Stimulated activated CD4-positive, alpha-beta T cell treated with anti-CD3 and anti-CD28 coated beads, Interleukin-2, amount 100 ng/mL, for 24 hours (primary cell): ENCODE measurements around the gene CYBA.

Experiments used
- DNase-seq, 2 donors: peaks; one replicate each; pipeline ENCODE4 v3.0.0-alpha.2; 2020

The CYBA gene

DNA sequence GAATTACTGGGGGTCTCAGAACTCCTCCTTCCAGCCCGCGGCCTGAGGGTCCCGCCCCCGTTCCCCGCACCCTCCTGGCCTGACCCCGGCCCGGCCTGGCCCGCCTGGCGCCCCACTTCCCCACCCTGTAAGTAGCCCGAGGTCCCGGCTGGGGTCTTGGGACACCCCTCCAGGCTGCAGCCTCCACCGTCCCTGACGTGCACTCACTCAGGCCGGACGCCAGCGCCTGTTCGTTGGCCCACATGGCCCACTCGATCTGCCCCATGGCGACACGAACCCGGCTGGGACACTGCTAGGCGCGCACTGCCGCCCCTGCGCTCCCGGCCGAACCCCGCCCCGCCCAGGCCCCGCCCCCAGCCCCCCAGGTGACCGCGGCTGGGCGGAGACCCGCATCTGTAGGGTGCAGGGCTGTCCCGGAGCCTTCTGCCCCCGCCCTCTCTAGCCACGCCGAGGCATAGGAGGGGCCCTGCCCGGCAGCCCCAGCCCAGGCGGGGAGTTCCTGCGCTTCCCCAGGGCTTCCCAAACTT is at the start of gene CYBA:
Gene CYBA (minus strand): TSS at position 305 of the 527 bp plus-strand sequence. CDS start 40 bp downstream, at position 265.
- peak; percentile 77 to 90 for DNase-seq

DNA sequence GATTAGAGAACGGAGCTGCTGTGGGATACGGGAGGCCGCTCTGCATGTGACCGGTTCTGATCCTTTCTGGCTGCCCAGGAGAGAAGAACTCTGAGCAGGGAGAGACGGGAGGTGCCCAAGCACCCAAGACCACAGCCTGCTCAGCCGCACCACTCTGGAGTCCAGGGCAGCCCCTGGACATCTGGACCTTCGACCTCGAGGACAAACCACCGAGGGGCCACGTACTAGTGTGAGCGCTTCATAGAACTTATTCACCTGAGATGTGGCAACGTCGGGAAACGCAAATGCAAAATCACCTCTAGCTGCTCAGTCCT is 49.4 kb upstream of the CYBA start:
- no peak for DNase-seq

DNA sequence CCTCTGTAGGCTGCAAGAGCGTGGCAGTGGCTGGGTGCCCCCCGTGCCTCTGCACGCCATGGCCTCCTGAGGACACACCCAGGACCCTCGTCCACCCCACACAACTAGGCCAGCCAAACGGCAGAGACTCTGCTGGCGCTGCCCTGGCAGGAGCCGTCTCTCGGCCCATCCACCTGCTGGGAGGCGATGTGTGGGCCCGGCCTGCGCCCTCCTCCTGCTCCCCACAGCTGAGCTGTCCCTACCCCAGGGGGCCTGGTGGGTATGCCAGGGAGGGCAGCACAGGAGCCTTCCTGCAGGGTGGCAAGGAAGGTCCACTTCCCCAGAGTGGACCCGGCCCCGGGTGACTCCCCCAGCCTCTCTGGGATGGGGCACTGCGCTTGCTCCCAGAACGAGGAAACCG is 48.3 kb upstream of the CYBA start:
- no peak for DNase-seq

DNA sequence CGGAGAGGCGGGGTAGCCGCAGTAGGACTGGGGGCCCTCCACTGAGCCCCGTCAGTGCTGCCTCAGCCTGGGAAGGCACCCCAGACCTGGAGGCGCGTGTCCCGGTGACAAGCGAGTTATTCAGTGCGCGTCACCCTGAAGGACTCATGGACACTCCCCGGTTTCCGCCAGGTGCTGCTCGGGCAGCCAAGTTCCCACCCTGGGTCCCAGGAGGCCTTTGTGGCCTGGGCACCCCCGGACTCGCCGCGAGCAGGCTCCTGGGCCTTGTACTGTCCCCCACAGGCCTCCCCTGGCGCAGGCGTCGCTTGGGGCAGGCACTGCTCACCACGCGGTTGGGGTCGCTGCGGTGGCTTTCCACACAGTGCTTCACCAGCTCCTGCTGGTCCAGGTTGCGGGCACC is 47.8 kb upstream of the CYBA start:
- DNase-seq: no peak

DNA sequence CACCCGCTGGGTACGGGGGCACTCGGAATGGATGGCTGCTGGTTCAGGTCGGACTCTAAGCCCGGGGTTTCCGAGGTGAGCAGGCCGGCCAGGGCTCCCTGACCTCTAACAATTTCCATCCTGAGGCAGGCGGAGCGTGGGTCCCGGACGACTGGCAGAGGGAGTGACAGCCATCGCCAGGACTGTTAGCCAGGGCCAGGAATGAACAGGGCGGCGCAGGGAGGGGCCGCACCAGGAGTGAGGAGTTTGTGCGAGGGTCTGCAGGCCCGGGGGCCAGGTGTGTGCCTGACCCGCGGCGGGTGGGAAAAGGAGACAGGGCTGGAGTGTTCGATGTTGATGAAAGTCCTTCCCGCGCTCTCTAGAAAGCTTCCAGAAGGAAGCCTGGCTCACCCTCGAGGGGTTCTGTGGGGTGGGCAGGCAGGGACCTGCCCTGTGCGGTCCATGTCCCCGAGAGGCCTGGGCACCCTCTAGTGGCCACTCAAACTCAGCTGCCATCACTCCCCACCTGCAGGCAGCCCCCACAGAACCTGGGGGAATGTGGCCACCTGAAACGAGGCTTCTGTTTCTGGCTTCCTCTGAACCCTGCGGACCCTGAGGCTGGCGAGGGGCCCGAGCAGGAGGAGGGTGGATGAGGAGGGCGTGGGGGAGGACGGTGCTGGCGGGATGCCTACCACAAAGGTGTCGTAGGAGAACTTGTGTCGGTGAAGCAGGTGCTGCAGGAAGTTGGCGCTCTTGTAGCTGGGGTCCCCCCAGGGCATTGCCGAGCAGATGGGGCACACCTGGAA is 47.2 kb upstream of the CYBA start:
- DNase-seq: no peak

DNA sequence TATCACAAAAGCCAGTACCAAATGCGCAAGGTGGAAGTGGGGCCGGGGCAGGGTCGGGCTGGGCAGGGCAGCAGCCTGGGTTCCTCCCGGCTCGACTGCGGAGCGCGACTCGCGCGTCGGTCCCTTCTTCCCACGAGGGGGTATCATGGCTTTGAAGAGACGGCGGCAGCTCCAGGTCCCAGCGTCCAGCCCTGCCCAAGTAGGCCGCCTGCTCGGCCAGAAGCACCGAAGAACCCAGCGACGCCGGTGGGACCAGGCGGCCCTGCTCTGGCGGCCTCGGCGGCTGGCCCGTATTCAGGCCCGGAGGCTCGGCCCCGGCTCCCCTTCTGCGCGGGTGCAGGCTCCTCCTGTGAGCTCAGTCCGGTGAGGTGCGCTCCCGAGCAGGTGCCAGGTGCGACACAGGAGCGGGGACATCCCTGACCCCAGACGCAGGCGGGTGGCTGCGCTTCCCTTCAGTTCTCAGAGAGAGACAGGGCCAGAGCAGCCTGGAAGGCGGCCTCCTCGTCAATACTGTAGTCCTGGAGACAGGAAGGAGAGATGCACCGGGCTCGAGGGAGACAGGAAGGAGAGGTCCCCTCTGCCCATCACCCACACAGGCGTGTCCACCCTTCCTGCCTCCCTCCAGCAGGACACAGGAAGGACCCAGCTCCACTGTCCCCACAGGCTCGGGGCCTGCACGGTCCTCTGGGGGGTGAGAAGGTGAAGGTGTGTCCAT is 46.4 kb upstream of the CYBA start:
- DNase-seq: no peak

DNA sequence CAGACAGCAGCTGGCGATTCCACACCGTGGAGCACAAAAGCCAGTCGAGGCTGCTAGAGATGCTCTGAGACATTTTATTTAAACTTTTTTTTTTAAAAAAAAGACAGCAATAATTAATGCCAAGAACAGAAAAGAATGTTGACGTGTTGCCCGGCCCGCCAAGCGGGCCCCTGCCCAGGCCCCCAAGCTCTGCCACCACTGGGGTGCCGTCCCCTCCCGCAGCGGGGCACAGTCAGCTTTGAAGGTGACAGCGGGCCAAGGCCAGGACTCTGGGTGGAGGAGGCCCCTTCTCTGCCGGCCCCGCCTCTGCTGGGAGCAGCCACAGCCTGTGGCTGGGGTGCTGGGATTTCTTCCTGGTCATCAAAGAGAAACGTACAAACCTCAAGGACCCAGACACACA is 45.6 kb upstream of the CYBA start:
- DNase-seq: no peak

DNA sequence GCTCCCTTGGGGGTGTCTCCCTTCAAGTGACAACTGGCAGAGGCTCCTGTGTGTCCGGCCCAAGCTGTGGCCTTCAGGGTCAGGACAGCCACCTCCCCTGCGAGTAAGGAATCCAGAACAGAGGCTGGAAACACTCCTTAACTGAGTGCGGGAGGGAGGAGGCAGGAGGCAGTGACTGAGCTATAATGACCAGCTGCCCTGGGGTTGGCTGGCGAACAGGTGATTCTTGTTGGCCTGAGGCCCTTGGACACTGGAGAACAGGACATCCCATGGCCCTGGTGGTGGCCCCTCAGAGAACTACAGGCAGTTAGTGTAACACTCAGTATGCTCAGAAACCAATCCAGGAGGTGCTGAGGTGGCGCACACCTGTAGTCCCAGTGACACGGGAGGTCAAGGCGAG is 44.9 kb upstream of the CYBA start:
- no peak for DNase-seq

DNA sequence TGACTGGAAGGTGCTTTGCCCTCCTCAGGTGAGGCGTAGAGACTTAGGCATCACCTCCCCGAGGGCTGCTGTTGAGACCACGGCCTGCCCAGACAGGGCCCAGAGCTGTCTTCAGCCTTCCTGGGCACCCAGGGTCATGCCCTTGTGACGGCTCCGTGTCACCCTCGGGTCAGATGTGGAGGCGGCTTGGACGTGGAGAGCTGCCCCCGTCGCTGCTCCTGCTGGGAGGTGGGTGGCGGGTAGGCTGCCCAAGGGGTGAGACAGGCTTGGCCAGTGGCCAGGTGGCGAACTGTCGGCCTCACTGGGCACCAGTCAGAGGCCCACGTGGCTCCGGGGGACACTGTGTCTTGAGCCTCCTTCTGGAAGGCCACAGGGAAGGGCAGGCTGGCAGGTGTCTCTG is 44.4 kb upstream of the CYBA start:
- DNase-seq: no peak

DNA sequence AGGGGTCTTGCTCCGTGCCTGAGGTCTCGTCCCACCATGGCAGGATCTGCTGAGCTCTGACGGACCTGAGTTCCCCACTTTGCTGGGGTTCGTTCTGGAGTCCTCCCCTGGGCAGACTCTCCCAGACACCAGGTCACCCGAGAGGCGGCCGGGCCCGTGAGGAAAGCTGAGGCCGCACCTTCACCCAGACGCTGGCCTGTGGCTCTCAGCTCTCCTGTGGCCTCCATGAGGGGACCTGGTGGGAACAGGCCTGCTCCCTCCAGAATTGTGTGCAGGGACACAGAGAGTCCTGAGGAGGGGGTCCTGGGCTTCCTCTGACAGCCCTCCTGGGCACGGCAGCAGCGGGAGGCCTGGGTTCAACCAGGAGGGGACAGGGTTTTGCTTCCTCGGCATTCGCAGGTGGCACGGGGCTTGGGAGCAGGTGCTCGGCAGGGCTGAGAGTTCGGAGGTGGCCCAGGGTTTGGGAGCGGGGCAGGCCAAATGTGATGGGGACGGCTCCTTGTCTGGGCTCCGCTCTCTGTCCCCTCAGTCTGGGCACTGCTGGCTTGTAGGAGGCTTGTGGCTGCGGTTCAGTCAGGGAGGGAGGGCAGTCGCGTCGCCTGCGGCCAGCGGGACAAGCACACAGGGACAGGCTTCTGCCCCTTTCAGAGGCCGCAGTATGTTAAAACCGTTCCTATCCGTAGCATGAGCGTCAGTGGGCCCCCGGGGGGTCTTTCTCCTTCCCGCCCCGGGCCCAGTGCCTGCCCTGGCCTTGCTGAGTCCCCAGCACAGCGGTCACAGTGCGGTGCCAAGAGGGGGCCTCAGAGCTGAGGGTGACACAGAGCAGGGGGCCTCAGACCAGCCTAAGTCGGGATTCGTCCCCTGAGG is 43.6 kb upstream of the CYBA start:
- DNase-seq: no peak

DNA sequence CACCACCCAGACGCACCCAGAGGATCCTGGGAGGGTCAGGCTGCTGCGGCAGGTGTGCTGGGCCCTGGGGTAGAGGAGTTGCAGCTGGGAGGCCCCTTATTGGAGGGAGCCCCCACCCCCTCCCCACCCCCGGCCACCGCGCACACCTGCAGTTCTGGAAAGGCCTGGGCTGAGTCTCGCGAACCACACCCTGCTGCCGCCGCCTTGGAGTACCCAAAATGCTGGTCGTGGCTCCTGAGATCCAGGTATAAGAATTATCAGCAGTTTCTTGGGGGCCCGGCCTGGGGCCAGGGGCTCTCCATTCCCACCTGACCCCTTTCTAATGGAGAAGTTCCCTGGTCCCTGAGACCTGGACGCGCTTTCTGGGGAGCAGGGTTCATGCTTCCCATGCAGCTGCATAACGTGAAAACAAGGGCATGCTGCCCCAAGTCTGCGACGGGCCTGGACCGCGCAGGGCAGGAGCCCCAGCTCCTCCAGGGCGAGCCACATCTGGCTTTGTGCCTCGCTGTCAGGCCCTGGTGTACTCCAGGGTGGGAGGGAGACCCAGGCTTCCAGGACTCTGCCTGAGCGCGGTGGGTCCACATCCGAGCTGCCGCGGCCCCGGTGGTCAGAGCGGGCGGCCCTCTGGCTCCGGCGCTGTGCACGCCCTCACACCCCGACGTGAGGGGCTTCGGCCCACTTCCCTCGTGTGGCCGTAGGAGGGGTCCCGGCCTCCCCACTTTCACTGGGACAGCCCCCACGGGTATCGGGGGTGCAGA is 42.7 kb upstream of the CYBA start:
- no peak for DNase-seq

DNA sequence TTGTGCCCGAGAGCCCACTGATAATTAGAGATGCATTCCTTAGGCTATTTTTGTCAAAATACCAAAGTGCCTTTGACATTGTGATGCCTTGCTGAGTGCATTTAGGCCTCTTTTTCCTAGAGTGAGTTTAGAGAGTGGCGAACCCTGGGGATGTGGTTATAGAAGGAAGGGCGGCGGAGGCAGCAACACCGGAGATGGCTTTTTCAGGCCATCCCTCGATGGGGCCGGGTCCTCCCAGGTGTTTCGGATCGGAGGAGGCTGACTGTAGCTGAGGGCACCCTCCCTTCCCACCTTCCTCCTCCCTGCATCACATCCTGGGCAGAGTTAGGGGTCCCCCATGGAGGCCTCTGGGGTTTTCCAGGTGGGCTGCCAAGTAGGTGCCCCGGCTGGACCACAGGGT is 42.0 kb upstream of the CYBA start:
- no peak for DNase-seq

DNA sequence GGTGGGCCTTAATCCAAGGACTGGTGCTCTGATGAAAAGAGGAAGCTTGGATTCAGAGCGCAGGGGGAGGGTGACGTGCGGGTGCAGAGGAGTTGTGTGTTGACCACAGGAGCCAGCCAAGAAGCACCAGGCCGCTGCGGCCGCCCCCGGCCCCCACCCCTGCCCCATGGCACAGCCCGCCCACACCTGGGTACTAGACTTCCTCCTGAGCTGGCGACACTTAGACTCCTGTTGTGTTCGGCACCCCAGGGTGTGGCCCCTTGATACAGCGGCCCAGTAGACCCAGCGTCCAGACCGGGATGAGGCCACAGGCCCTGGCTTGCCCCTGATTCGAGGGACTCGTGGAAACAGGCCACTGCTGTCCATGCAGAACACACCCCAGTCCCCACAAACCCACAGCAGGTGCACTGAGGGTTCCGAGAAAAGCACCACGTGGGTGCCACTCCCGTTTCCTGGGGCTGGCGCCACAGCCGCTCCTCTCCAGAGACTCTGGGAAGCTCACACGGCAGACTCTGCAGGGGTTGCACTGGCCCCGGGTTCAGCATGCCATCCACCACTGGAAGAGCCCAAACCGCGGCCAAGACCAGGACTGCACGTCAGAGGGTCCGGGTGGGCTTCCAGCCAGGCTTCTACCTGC is 41.2 kb upstream of the CYBA start:
- peak in 1 of 2 donors; percentile 40 for DNase-seq

DNA sequence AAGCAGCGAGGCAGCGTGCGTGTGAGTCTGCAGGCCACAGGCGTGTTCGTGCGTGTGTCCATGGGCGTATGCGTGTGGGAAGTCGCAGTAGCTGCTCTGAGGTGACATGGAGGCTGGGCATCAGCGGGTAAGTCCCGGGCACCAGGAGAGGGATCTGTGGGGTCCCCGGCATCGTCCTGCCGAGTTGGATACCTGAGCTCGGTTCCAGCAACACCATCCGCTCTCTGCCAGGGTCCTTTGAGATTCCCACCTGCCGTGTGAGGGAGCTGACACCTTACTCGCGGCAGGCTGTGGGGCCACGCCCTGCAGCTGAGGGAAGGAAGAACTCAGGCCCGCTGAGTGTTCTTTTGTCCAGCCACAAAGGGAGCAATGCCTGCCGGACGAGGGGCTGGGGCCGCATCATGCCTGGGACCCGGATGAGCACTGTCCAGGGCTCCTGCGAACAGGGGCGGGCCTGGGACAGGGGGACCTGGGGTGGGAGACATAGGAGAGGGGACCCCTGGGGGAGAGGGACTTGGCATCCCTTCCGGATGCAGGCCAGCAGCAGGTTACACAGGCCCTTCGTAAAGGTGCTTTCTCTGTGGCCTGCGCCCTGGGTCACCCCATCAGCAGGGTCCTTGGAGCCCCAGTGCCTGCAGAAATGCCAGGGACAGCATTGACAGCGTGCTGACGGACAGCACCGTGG is 40.4 kb upstream of the CYBA start:
- DNase-seq: no peak

DNA sequence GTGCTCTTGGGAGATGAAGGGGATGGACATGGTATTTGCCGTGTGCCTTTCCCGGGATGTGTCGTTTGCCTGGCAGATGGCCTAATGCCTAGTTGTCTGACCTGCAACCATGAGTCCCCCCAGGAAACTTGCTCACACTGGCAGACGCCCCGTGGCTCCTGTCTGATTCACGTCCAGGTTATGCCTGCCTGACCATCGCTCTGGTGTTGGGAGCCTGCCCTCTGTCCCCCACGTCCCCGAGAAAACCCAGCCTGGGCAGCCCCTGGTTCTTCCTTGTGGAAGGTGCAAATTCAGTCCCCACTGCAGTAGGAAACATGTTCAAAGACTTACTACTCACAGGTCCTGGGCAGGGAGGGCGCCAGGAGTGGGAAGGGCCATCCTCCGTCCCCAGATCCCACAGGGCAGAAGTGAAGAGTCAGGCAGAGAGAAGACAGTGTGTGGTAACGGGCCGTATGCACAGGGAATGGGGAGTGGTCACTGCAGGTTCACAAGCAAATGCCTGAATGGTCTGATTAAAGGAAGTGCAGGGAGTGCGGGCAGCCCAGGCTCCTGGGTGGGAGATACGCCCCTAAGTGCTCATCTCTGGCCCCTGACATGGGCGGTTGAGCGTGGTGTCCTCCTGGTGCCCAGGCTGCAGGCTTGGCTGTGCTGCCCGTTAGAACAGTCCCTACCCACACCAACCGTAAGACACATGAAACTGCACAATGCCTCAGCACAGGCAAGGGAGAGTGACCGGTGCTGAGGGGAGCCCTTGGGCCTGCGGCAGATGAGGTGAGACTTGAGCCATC is 39.7 kb upstream of the CYBA start:
- DNase-seq: no peak

DNA sequence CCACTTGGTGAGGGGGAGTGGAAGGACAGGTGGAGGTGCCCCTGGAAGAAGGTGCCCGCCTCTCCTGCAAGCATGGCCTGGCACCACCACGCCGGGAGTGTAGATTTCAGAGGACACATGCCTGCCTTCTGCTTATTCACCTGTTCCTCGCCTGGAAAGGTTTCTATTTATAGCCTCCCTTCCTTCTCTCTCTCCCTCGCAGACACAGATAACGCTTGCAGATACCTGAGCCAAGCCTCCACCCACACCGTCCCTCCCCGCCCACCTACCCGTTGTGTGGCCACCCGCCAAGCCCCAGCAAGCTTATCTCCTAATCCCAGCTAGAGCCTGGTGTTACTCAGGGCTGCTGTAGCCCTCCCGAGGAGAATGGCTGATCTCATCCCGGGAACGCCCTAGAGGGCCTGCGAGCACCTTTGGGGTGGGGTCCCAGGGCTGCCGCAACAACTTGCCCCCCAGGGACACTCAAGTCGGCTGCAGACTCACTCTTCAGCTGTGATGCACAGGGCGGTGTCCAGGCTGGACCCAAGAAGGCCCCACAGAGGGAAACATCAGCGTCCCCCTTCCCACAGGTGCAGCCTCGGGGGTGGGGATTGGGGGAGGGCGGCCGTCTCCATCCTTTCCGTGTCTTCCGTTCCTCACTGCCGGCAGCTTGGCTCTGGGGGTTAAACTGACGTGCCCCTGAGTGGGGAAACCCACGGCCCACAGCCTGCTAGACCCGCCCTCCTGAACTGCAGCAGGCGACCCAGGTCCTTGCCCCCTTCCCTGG is 37.3 kb upstream of the CYBA start:
- no peak for DNase-seq

DNA sequence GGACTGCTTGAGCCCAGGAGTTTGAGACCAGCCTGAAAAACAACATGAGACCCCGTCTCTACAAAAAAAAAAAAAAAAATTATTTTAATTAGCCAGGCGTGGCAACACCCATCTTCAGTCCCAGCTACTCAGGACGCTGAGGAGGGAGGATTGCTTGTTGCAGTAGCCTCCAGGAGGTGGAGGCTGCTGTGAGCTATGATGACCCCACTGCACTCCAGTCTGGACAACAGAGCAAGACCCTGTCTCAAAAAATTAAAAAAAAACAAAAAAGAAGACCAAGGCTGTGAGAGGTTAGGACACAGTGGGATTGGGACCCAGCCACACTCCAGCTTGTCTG is 36.8 kb upstream of the CYBA start:
- DNase-seq: no peak

DNA sequence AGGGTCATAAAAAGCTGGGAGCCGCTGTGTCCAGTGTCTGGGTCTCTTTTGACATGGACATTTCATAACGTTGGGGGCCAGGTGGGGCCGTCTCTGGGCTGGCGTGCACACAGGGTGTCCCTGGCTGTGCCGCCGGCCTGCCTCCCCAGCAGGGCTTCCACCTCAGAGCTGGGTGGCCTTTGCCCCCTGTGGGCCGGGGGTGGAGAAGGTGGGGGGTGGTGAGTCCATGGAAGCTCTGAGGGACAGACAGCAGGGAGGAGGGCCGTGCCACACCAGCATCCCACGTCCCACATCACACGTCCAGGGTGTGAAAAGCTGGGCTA is 36.4 kb upstream of the CYBA start:
- no peak for DNase-seq

DNA sequence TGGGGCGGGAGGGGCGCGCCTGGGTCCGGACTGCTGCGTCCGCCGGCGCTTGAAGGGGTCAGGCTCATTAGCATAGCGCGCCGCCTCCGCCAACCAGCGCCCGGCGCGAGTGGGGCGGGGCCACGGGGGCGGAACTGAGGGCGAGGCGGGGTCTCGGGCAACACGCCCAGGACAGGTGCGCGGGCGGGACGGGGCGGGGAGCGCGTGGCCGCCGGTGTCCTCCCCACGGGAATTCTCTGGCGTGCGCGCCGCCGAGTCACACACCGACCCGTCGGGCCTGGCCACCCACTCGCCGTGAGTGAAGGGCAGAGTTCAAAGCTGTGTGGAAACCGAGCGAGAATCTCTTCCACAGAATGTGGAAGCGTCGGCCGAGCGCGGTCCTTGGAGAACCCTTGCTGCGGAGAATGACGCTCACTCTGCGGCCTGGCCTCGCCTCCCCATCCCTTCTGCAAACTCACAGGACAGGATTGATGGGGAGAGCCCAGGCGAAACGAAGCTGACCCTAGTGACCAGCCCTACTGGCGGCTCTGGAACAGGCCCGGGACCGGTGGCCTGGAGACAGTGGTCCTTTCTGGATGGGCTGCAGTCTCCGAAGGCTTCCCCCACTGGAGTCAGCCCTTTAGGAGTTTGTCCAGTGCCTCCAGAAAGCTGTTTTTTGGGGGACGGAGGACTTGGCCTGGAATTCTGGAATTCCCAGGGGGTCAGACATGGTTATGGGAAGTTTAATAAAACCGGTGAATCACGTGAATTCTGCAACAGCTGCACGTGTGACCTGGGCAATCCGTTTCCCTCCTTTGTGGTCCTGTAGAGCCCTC is 35.8 kb upstream of the CYBA start, which contains the start of gene SNAI3:
Gene SNAI3 (minus strand): TSS at position 69 of the 815 bp plus-strand sequence. CDS start 101 bp downstream, outside the sequence.
- peak; percentile 87 to 91 for DNase-seq
